Caco-2 (cell line): Measurements from ENCODE around the gene EPB41L4A. TPM values are rescaled to one million over a fixed set of nuclear protein-coding genes. Genes with fewer than 3 reads are reported as not detected.

Experiments used
- BruUV-seq: library from RNA; stranded (reverse); fragments of 400-500 nt; replicated peaks from 2 replicates; lab custom pipeline; 2021; lab: Mats Ljungman, UMichigan
- CTCF ChIA-PET: fragments of 300-600 bp; sonication (Branson Sonifier 250); formaldehyde crosslinking; loops from one replicate; lab custom pipeline; 2022; ENCODE audit warnings: antibody characterized with exemption; lab: Charles Lee
- POLR2A ChIA-PET: fragments of 300-600 bp; sonication (Branson Sonifier 250); formaldehyde crosslinking; loops from one replicate; lab custom pipeline; 2022; ENCODE audit warnings: antibody characterized with exemption; lab: Charles Lee
- DNase-seq, 2 experiments: peaks; one replicate each; pipeline versions ENCODE4 v3.0.0 to v3.0.0-alpha.2; 2020 to 2022
- H3K27me3 ChIP-seq: replicated peaks from 2 replicates; pipeline ENCODE4 v1.6.0; 2011; ENCODE audit warnings: low read length; ENCODE audit not compliant: control insufficient read depth, insufficient read depth
- H3K36me3 ChIP-seq: 2 replicates; pipeline ENCODE4 v1.5.1; 2011; ENCODE audit warnings: low read length; ENCODE audit not compliant: control insufficient read depth, insufficient read depth
- H3K4me1 ChIP-seq: fragments of 250-450 bp; sonication (Bioruptor Pico); 2 replicates; pipeline ENCODE4 v1.5.1; 2020; ENCODE audit warnings: mild to moderate bottlenecking
- H3K4me3 ChIP-seq: 2 replicates; pipeline ENCODE4 v1.5.1; 2011; ENCODE audit warnings: low read depth, mild to moderate bottlenecking, control low read depth, low read length
- H3K9me3 ChIP-seq: fragments of 250-450 bp; sonication (Bioruptor Pico); 2 replicates; pipeline ENCODE4 v1.5.1; 2020; ENCODE audit warnings: mild to moderate bottlenecking, moderate library complexity
- H3K27ac Mint-ChIP-seq: one replicate; pipeline ENCODE4 v1.8.0; 2022; ENCODE audit warnings: mixed read lengths; ENCODE audit not compliant: unreplicated experiment
- H3K27me3 Mint-ChIP-seq: one replicate; pipeline ENCODE4 v1.8.0; 2022; ENCODE audit warnings: mixed read lengths; ENCODE audit not compliant: insufficient read depth, unreplicated experiment
- H3K36me3 Mint-ChIP-seq: one replicate; pipeline ENCODE4 v1.8.0; 2022; ENCODE audit warnings: mild to moderate bottlenecking, mixed read lengths; ENCODE audit not compliant: insufficient read depth, unreplicated experiment
- H3K4me1 Mint-ChIP-seq: one replicate; pipeline ENCODE4 v1.8.0; 2022; ENCODE audit warnings: low read depth, mixed read lengths; ENCODE audit not compliant: unreplicated experiment
- H3K4me3 Mint-ChIP-seq: one replicate; pipeline ENCODE4 v1.8.0; 2022; ENCODE audit warnings: mild to moderate bottlenecking, moderate library complexity, mixed read lengths; ENCODE audit not compliant: unreplicated experiment
- H3K9me3 Mint-ChIP-seq: one replicate; pipeline ENCODE4 v1.8.0; 2022; ENCODE audit warnings: mixed read lengths; ENCODE audit not compliant: unreplicated experiment
- CTCF ChIP-seq, 2 experiments: fragments of 200-600 bp in 1 of 2; IDR thresholded peaks; 1 replicate in 1 of 2; 2 replicates in 1 of 2; pipeline versions ENCODE4 v1.5.1 to v1.8.0; 2011 to 2022; ENCODE audit warnings: antibody characterized with exemption in 1 of 2, control low read depth in 1 of 2, inconsistent platforms in 1 of 2, low read depth in 1 of 2, low read length in 1 of 2, mild to moderate bottlenecking in 1 of 2, moderate library complexity in 1 of 2; ENCODE audit not compliant: insufficient read depth in 1 of 2, severe bottlenecking in 1 of 2, unreplicated experiment in 1 of 2
- intact Hi-C: fragments of 100-400 bp; cut with micrococcal nuclease; formaldehyde crosslinking; loops from one replicate; pipeline ENCODE4 v1.10.0; 2022; ENCODE audit not compliant: unreplicated experiment
- total RNA-seq: library from RNA; stranded (reverse); gene quantifications from 2 replicates; pipeline ENCODE4 v1.2.3, GENCODE V29; 2022

The EPB41L4A gene
- total RNA-seq, 1 experiment from 2014 or later, result 1.4 TPM

GRCh38 chr5:112403069-112403468, 16.0 kb downstream of the EPB41L4A start:
- H3K9me3 Mint-ChIP-seq, result no peaks in the 10 kb centered on the region
- no peak overlapping the region for H3K4me3 Mint-ChIP-seq
- H3K4me1 ChIP-seq, result peaks cover 11% of the 10 kb centered on the region
- no peaks in the 10 kb centered on the region for H3K9me3 ChIP-seq
- BruUV-seq, result no TSS peak
- H3K27me3 ChIP-seq, result no peaks in the 10 kb centered on the region; the same call in 1 of the 2 replicates
- POLR2A ChIA-PET, result no interaction called here
- no peaks in the 10 kb centered on the region for H3K4me1 Mint-ChIP-seq
- H3K36me3 ChIP-seq, result no peaks in the 10 kb centered on the region
- H3K27ac Mint-ChIP-seq, result no peak overlapping the region
- intact Hi-C loops, result no loop called here
- H3K4me3 ChIP-seq, result no peak overlapping the region
- CTCF ChIA-PET, result interaction anchor here (0.6 kb wide), 1 partner anchor 18 kb away, joined by 3 read pairs; no protein-coding TSS in a partner anchor
- TF ChIP-seq CTCF (IDR thresholded peaks at IDR 0.05; ENCODE audit: insufficient read depth in 1 of 2, low read depth in 1 of 2, low read length in 1 of 2, severe bottlenecking in 1 of 2, unreplicated experiment in 1 of 2), result no peak
- H3K27me3 Mint-ChIP-seq, result peaks cover 12% of the 10 kb centered on the region
- DNase-seq, result no peak
- no peaks in the 10 kb centered on the region for H3K36me3 Mint-ChIP-seq

GRCh38 chr5:112401924-112402323, 17.2 kb downstream of the EPB41L4A start:
- TF ChIP-seq CTCF (IDR thresholded peaks at IDR 0.05; ENCODE audit: insufficient read depth in 1 of 2, low read depth in 1 of 2, low read length in 1 of 2, severe bottlenecking in 1 of 2, unreplicated experiment in 1 of 2), result no peak
- ChIA-PET CTCF (no interaction called here), POLR2A (no interaction called here)
- H3K36me3 Mint-ChIP-seq, result no peaks in the 10 kb centered on the region
- Histone ChIP-seq H3K9me3 (no peaks in the 10 kb centered on the region), H3K27me3 (no peaks in the 10 kb centered on the region; the same call in 1 of the 2 replicates), H3K4me1 (no peaks in the 10 kb centered on the region), H3K4me3 (no peak overlapping the region), H3K36me3 (no peaks in the 10 kb centered on the region)
- H3K4me1 Mint-ChIP-seq, result no peaks in the 10 kb centered on the region
- H3K27ac Mint-ChIP-seq, result no peak overlapping the region
- intact Hi-C loops, result no loop called here
- no peaks in the 10 kb centered on the region for H3K9me3 Mint-ChIP-seq
- no peak overlapping the region for H3K4me3 Mint-ChIP-seq
- peaks cover 12% of the 10 kb centered on the region for H3K27me3 Mint-ChIP-seq
- DNase-seq, result no peak
- BruUV-seq, result no TSS peak

- H3K27me3 Mint-ChIP-seq, result peaks cover 20% of the 10 kb centered on the region
- CTCF ChIA-PET, result no interaction called here
Observed at GRCh38 chr5:112397690-112398089, 21.4 kb downstream of the EPB41L4A start.

More at GRCh38 chr5:112397690-112398089, 21.4 kb downstream of the EPB41L4A start:
- BruUV-seq, result no TSS peak
- POLR2A ChIA-PET, result no interaction called here
- H3K4me1 ChIP-seq, result no peaks in the 10 kb centered on the region
- Mint-ChIP-seq H3K9me3 (no peaks in the 10 kb centered on the region), H3K4me1 (no peaks in the 10 kb centered on the region), H3K36me3 (no peaks in the 10 kb centered on the region), H3K27ac (no peak overlapping the region), H3K4me3 (no peak overlapping the region)
- no peak for TF ChIP-seq CTCF (IDR thresholded peaks at IDR 0.05; ENCODE audit: insufficient read depth in 1 of 2, low read depth in 1 of 2, low read length in 1 of 2, severe bottlenecking in 1 of 2, unreplicated experiment in 1 of 2)
- intact Hi-C loops, result no loop called here
- no peak overlapping the region for H3K4me3 ChIP-seq
- DNase-seq, result no peak
- no peaks in the 10 kb centered on the region for H3K27me3 ChIP-seq
- H3K9me3 ChIP-seq, result no peaks in the 10 kb centered on the region
- no peaks in the 10 kb centered on the region for H3K36me3 ChIP-seq
